ENCODE data around the gene PAQR5.

GRCh38 chr15:69395460-69395859, 96.7 kb downstream of the PAQR5 start:
- no peak for TF ChIP-seq POLR2AphosphoS5 (IDR thresholded peaks at IDR 0.05; ENCODE audit: low read depth, low read length)
- TF ChIP-seq CTCF (IDR thresholded peaks at IDR 0.05), result no peak
- no peak for TF ChIP-seq SIN3A (IDR thresholded peaks at IDR 0.05; ENCODE audit: borderline replicate concordance, insufficient read depth, low read depth, low read length)
- TF ChIP-seq TCF7L2 (IDR thresholded peaks at IDR 0.05; ENCODE audit: low read depth, low read length), result no peak
- TF ChIP-seq REST (IDR thresholded peaks at IDR 0.05; ENCODE audit: insufficient read depth in 1 of 2, low read depth in 2 of 2, low read length in 1 of 2), result no peak
